Ishikawa (cell line): ENCODE measurements around the gene RSKR.

Source experiments
- CEBPB ChIP-seq: IDR thresholded peaks from 2 replicates; pipeline ENCODE4 v1.6.1; 2012
- CREB1 ChIP-seq: IDR thresholded peaks from 2 replicates; pipeline ENCODE4 v1.6.1; 2012; ENCODE audit warnings: low read depth
- EGR1 ChIP-seq: IDR thresholded peaks from 2 replicates; pipeline ENCODE4 v1.6.1; 2012
- EP300 ChIP-seq: IDR thresholded peaks from 2 replicates; pipeline ENCODE4 v1.6.1; 2012; ENCODE audit warnings: borderline replicate concordance
- FOXM1 ChIP-seq: IDR thresholded peaks from 2 replicates; pipeline ENCODE4 v1.6.1; 2012; ENCODE audit warnings: low read depth, borderline replicate concordance
- MAX ChIP-seq: IDR thresholded peaks from 2 replicates; pipeline ENCODE4 v1.6.1; 2012
- NFIC ChIP-seq: IDR thresholded peaks from 2 replicates; pipeline ENCODE4 v1.6.1; 2012
- RAD21 ChIP-seq: IDR thresholded peaks from 2 replicates; pipeline ENCODE4 v1.6.1; 2012; ENCODE audit warnings: low read depth
- REST ChIP-seq: IDR thresholded peaks from 2 replicates; pipeline ENCODE4 v1.6.1; 2012; ENCODE audit warnings: low read depth, mild to moderate bottlenecking
- TAF1 ChIP-seq: IDR thresholded peaks from 2 replicates; pipeline ENCODE4 v1.6.1; 2012; ENCODE audit warnings: low read depth, mild to moderate bottlenecking
- TCF12 ChIP-seq: IDR thresholded peaks from 2 replicates; pipeline ENCODE4 v1.6.1; 2012; ENCODE audit warnings: low read depth
- TEAD4 ChIP-seq: IDR thresholded peaks from 2 replicates; pipeline ENCODE4 v1.6.1; 2012
- USF1 ChIP-seq: IDR thresholded peaks from 2 replicates; pipeline ENCODE4 v1.6.1; 2012
- YY1 ChIP-seq: IDR thresholded peaks from 2 replicates; pipeline ENCODE4 v1.6.1; 2012; ENCODE audit warnings: low read depth
- ZBTB7A ChIP-seq: IDR thresholded peaks from 2 replicates; pipeline ENCODE4 v1.6.1; 2012; ENCODE audit warnings: low read depth

The RSKR gene

GRCh38 chr17:28598799-28599310, 15.1 kb downstream of the RSKR start, which contains the start of gene SPAG5:
Gene SPAG5 (minus strand): TSS chr17:28599025. CDS start chr17:28598946, 79 bp downstream.
- peak; percentile 91 for TF ChIP-seq YY1
- no peak for TF ChIP-seq CEBPB
- peak; percentile 19; the same call in 1 of the 2 replicates for TF ChIP-seq CREB1
- TF ChIP-seq FOXM1 = peak; percentile 85
- TF ChIP-seq NFIC = no peak
- no peak for TF ChIP-seq RAD21
- 0 out of 2 replicates have a peak, but pooled peaks have one; percentile 0 for TF ChIP-seq TCF12
- TF ChIP-seq EP300 = no peak
- peak; percentile 79 for TF ChIP-seq TAF1
- TF ChIP-seq EGR1 = no peak
- no peak for TF ChIP-seq TEAD4
- no peak for TF ChIP-seq USF1
- no peak for TF ChIP-seq ZBTB7A
- peak; percentile 46; the same call in 1 of the 2 replicates for TF ChIP-seq MAX
- no peak for TF ChIP-seq REST

- peak; percentile 21; the same call in 1 of the 2 replicates for TF ChIP-seq TCF12
- no peak for TF ChIP-seq CEBPB
Measured at GRCh38 chr17:28598389-28598788, 15.6 kb downstream of the RSKR start.

- TF ChIP-seq CEBPB = 0 out of 2 replicates have a peak, but pooled peaks have one; percentile 20
- TF ChIP-seq CREB1 = no peak
- TF ChIP-seq TEAD4 = no peak
Measured at GRCh38 chr17:28597606-28598383, 16.2 kb downstream of the RSKR start.

GRCh38 chr17:28592260-28592659, 21.7 kb downstream of the RSKR start:
- no peak for TF ChIP-seq MAX
- TF ChIP-seq YY1 = no peak
- no peak for TF ChIP-seq EGR1
- no peak for TF ChIP-seq TCF12
- no peak for TF ChIP-seq NFIC
- TF ChIP-seq ZBTB7A = no peak
- TF ChIP-seq RAD21 = no peak
- TF ChIP-seq REST = no peak
- TF ChIP-seq FOXM1 = no peak
- no peak for TF ChIP-seq CEBPB
- no peak for TF ChIP-seq TAF1
- no peak for TF ChIP-seq USF1
- TF ChIP-seq CREB1 = no peak
- TF ChIP-seq TEAD4 = no peak
- no peak for TF ChIP-seq EP300

GRCh38 chr17:28585851-28586250, 28.1 kb downstream of the RSKR start:
- no peak for TF ChIP-seq USF1
- no peak for TF ChIP-seq TEAD4
- no peak for TF ChIP-seq CEBPB
- no peak for TF ChIP-seq EP300

GRCh38 chr17:28584434-28584833, 29.6 kb downstream of the RSKR start:
- TF ChIP-seq NFIC (no peak), REST (no peak), ZBTB7A (no peak), FOXM1 (no peak), EGR1 (no peak), CREB1 (no peak), TEAD4 (no peak), TCF12 (no peak), YY1 (no peak), EP300 (no peak), TAF1 (no peak), USF1 (no peak), MAX (no peak), CEBPB (no peak), RAD21 (no peak)
